22Rv1 (cell line): Measurements from ENCODE around the gene RNF182.

Source experiments
- H3K27ac ChIP-seq: fragments of 450-650 bp; 2 replicates; pipeline ENCODE4 v1.5.1; 2017
- ZFX ChIP-seq: fragments of 450-650 bp; IDR thresholded peaks from 2 replicates; pipeline ENCODE4 v1.6.1; 2017; ENCODE audit warnings: antibody characterized with exemption, borderline replicate concordance
- TF ChIP-seq, protein P1 (sequence below): fragments of 450-650 bp; IDR thresholded peaks from 2 replicates; pipeline ENCODE4 v1.5.1; 2017; ENCODE audit warnings: mild to moderate bottlenecking

Gene RNF182

DNA sequence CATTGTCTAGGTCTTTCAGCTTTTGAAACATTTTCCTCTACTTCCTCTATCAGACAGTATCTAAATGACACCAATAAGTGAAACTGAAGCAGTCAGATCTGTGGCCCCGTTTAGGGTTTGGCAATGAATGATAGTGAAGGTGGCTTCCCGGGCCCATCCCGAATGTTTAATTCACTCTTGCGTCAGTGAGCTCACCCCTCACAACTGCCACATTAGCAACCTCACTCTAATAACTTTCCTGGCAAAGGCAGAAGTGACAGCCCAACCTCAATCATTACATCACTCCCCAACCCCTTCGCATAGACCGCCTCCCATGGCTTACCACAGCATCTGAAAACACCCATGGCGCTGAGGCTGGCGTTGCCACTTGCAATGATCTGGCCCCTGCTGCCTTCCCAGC lies 100.4 kb downstream of the RNF182 start:
- H3K27ac ChIP-seq, result no peak overlapping the region
- no peak for TF ChIP-seq ZFX
- TF ChIP-seq, protein P1, sequence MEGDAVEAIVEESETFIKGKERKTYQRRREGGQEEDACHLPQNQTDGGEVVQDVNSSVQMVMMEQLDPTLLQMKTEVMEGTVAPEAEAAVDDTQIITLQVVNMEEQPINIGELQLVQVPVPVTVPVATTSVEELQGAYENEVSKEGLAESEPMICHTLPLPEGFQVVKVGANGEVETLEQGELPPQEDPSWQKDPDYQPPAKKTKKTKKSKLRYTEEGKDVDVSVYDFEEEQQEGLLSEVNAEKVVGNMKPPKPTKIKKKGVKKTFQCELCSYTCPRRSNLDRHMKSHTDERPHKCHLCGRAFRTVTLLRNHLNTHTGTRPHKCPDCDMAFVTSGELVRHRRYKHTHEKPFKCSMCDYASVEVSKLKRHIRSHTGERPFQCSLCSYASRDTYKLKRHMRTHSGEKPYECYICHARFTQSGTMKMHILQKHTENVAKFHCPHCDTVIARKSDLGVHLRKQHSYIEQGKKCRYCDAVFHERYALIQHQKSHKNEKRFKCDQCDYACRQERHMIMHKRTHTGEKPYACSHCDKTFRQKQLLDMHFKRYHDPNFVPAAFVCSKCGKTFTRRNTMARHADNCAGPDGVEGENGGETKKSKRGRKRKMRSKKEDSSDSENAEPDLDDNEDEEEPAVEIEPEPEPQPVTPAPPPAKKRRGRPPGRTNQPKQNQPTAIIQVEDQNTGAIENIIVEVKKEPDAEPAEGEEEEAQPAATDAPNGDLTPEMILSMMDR, result no peak

DNA sequence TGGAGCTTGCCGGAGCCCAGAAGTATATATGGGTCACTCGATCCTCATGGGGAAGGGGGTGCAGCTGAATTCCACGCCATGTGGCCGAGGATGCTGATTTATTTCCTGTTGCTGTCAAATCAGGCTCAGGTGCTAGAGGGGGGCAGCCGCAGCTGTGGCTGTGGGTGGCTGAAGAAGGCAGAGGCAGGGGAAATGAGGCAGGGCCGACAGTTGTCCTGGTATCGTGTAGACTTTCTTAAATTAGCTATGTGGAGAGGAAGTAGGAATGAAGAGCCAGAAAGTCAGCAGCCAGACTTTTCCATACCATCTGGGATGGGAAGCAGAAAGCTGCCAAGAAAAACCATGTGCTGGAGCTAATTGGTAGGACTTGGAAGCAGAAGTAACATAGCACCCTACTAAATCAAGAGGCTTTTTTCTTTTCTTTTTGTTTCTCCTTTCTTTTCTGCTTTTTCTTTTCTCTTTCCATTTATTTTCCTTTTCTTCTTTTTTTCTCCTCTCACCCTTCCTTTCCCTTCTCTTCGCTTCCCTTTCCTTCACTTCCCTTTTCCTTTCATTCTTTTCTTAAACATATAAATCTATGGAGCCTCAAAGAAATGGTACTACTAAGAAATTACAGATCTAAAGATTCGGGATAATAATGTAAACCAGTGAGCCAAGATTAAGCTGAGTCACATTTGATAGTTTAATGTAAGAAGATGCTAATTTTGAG lies 102.2 kb downstream of the RNF182 start:
- no peak overlapping the region for H3K27ac ChIP-seq
- no peak for TF ChIP-seq ZFX
- TF ChIP-seq, protein P1, result no peak

DNA sequence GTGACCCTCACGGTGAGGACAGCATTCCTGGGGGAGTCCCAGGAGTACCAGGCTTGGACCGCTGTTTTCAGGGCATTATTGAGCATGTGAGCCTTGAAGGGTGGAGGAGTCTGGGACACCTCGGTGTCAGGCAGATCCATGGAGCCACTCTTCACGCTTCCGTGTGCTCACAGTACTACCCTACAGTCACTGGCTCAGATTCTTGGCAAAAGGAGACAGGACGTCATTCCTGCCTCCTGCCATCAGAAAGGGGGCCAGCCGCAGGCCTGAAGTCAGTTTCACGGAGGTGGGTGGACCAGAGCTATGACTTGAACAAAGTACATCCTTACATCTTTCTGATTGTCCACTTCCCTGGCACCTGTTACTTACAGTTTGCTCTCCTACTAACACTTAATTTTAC lies 103.9 kb downstream of the RNF182 start:
- no peak overlapping the region for H3K27ac ChIP-seq

DNA sequence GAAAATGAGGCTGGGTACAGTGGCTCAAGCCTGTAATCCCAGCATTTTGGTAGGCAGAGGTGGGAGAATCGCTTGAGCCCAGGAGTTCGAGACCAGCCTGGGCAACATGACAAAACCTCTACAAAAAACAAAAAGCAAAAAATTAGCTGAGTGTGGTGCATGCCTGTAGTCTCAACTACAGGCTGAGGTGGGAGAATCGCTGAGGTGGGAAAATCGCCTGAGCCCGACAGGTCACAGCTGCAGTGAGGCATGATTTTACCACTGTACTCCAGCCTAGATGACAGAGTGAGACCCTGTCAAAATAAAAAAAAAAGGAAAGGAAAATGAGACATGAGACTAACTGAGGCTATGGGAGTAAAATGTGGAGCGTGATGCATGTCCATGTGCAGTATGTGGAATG lies 104.9 kb downstream of the RNF182 start:
- H3K27ac ChIP-seq, result no peak overlapping the region
- TF ChIP-seq ZFX, result no peak
- TF ChIP-seq, protein P1, result no peak

More for the DNA sequence above, 103.9 kb downstream of the RNF182 start:
- TF ChIP-seq, protein P1, result no peak
